HPDE6-E6E7 (cell line): ENCODE results near the gene TH.
"Not testable (repeated sequence)": the region's sequence is repeated elsewhere in the genome, so short reads cannot be mapped to it uniquely, and the experiment has no call there.

Experiments used
- DNase-seq: peaks from one replicate; pipeline ENCODE4 v3.0.0; 2011; ENCODE audit warnings: missing footprints; ENCODE audit errors: extremely low spot score

The TH gene

GRCh38 chr11:2195756-2196088, 24.1 kb upstream of the TH start:
- DNase-seq: no peak

- no peak for DNase-seq
Measured at GRCh38 chr11:2194877-2195755, 23.5 kb upstream of the TH start.

- not testable (repeated sequence) for DNase-seq
Measured at GRCh38 chr11:2193888-2194595, 22.4 kb upstream of the TH start.

GRCh38 chr11:2193099-2193887, 21.7 kb upstream of the TH start:
- DNase-seq: no peak

GRCh38 chr11:2192435-2192834, 20.8 kb upstream of the TH start:
- DNase-seq: no peak

- DNase-seq: no peak
Measured at GRCh38 chr11:2191883-2192282, 20.3 kb upstream of the TH start.

- DNase-seq: no peak
Measured at GRCh38 chr11:2190657-2191471, 19.2 kb upstream of the TH start.

- DNase-seq: no peak
Measured at GRCh38 chr11:2189938-2190656, 18.5 kb upstream of the TH start.

- no peak for DNase-seq
Measured at GRCh38 chr11:2188745-2189144, 17.1 kb upstream of the TH start.

- no peak for DNase-seq
Measured at GRCh38 chr11:2187280-2187707, 15.7 kb upstream of the TH start.

- DNase-seq: no peak
Measured at GRCh38 chr11:2186669-2187279, 15.2 kb upstream of the TH start.

GRCh38 chr11:2185324-2186085, 13.9 kb upstream of the TH start:
- no peak for DNase-seq

GRCh38 chr11:2182692-2183474, 11.3 kb upstream of the TH start:
- DNase-seq: no peak

- no peak for DNase-seq
Measured at GRCh38 chr11:2182075-2182474, 10.5 kb upstream of the TH start.

- peak; percentile 48 for DNase-seq
Measured at GRCh38 chr11:2180789-2181370, 9.3 kb upstream of the TH start.

- DNase-seq: no peak
Measured at GRCh38 chr11:2180347-2180746, 8.7 kb upstream of the TH start.

- DNase-seq: no peak
Measured at GRCh38 chr11:2179516-2179915, 7.9 kb upstream of the TH start.

- peak; percentile 68 for DNase-seq
Measured at GRCh38 chr11:2178906-2179494, 7.4 kb upstream of the TH start.
